GM19238 (cell line): ENCODE measurements around the gene ROS1.

ENCODE experiments used
- DNase-seq: peaks from one replicate; pipeline ENCODE4 v3.0.0; 2011; ENCODE audit warnings: low spot score; ENCODE audit not compliant: insufficient read length

Gene ROS1

GRCh38 chr6:117441824-117442264 lies 16.1 kb upstream of the ROS1 start:
- DNase-seq: no peak

GRCh38 chr6:117440706-117441525 lies 15.2 kb upstream of the ROS1 start:
- DNase-seq: no peak

GRCh38 chr6:117432273-117432672 lies 6.5 kb upstream of the ROS1 start:
- DNase-seq: no peak

GRCh38 chr6:117423754-117424153 lies 2.0 kb downstream of the ROS1 start:
- no peak for DNase-seq

GRCh38 chr6:117418320-117418719 lies 7.4 kb downstream of the ROS1 start:
- no peak for DNase-seq

- no peak for DNase-seq
Measured at GRCh38 chr6:117417851-117418250, 7.9 kb downstream of the ROS1 start.

- no peak for DNase-seq
Measured at GRCh38 chr6:117414770-117415169, 11.0 kb downstream of the ROS1 start.

- no peak for DNase-seq
Measured at GRCh38 chr6:117411474-117411873, 14.3 kb downstream of the ROS1 start.

GRCh38 chr6:117409863-117410262 lies 15.9 kb downstream of the ROS1 start:
- no peak for DNase-seq

GRCh38 chr6:117409420-117409819 lies 16.3 kb downstream of the ROS1 start:
- DNase-seq: no peak

- DNase-seq: no peak
Measured at GRCh38 chr6:117404548-117404947, 21.2 kb downstream of the ROS1 start.

GRCh38 chr6:117401799-117402198 lies 23.9 kb downstream of the ROS1 start:
- no peak for DNase-seq

- no peak for DNase-seq
Measured at GRCh38 chr6:117399924-117400323, 25.8 kb downstream of the ROS1 start.

GRCh38 chr6:117399126-117399525 lies 26.6 kb downstream of the ROS1 start:
- DNase-seq: no peak

GRCh38 chr6:117397536-117398227 lies 28.1 kb downstream of the ROS1 start:
- DNase-seq: no peak

- no peak for DNase-seq
Measured at GRCh38 chr6:117396228-117396627, 29.5 kb downstream of the ROS1 start.

GRCh38 chr6:117395164-117395563 lies 30.6 kb downstream of the ROS1 start:
- no peak for DNase-seq

- no peak for DNase-seq
Measured at GRCh38 chr6:117393045-117393444, 32.7 kb downstream of the ROS1 start.

GRCh38 chr6:117391874-117392583 lies 33.7 kb downstream of the ROS1 start:
- DNase-seq: no peak

- no peak for DNase-seq
Measured at GRCh38 chr6:117389227-117390057, 36.3 kb downstream of the ROS1 start.

- no peak for DNase-seq
Measured at GRCh38 chr6:117387454-117387974, 38.2 kb downstream of the ROS1 start.
